HepG2 (cell line): ENCODE data around the gene NID2.

ENCODE experiments used
- ATF7 ChIP-seq, 2 experiments: fragments of 450-650 bp in 1 of 2; sonication (generic) in 1 of 2; formaldehyde crosslinking in 1 of 2; IDR thresholded peaks; 2 replicates each; pipeline versions ENCODE4 v1.4.0 to v1.6.1; 2016 to 2020; ENCODE audit warnings: antibody characterized with exemption in 1 of 2, mild to moderate bottlenecking in 1 of 2, missing genetic modification reagents in 1 of 2
- BRCA1 ChIP-seq: sonication (generic); formaldehyde crosslinking; IDR thresholded peaks from 2 replicates; pipeline ENCODE4 v1.4.0; 2020; ENCODE audit warnings: missing genetic modification reagents
- ELF1 ChIP-seq: sonication (generic); formaldehyde crosslinking; IDR thresholded peaks from 2 replicates; pipeline ENCODE4 v1.4.0; 2020; ENCODE audit warnings: missing genetic modification reagents
- FOXK2 ChIP-seq: fragments of 450-650 bp; IDR thresholded peaks from 2 replicates; pipeline ENCODE4 v1.6.1; 2016
- JUN ChIP-seq: sonication (generic); formaldehyde crosslinking; IDR thresholded peaks from 2 replicates; pipeline ENCODE4 v1.4.0; 2020; ENCODE audit warnings: mild to moderate bottlenecking, missing genetic modification reagents
- NFIC ChIP-seq: IDR thresholded peaks from 2 replicates; pipeline ENCODE4 v1.6.1; 2012; ENCODE audit warnings: mild to moderate bottlenecking, low read length, inconsistent platforms
- NR2C2 ChIP-seq: sonication (generic); formaldehyde crosslinking; IDR thresholded peaks from 2 replicates; pipeline ENCODE4 v1.4.0; 2020; ENCODE audit warnings: missing genetic modification reagents, mild to moderate bottlenecking, moderate library complexity, borderline replicate concordance
- ZNF10 ChIP-seq: sonication (generic); formaldehyde crosslinking; IDR thresholded peaks from 2 replicates; pipeline ENCODE4 v1.4.0; 2020; ENCODE audit warnings: mild to moderate bottlenecking, low read depth, missing genetic modification reagents, borderline replicate concordance
- ZNF75D ChIP-seq: sonication (generic); formaldehyde crosslinking; IDR thresholded peaks from 2 replicates; pipeline ENCODE4 v1.8.1; 2023; ENCODE audit warnings: missing genetic modification reagents, mild to moderate bottlenecking, borderline replicate concordance
- TF ChIP-seq, protein P1 (sequence below): sonication (generic); formaldehyde crosslinking; IDR thresholded peaks from 2 replicates; pipeline ENCODE4 v1.4.0; 2020; ENCODE audit warnings: missing genetic modification reagents
- TF ChIP-seq, protein P2 (sequence below): sonication (generic); formaldehyde crosslinking; IDR thresholded peaks from 2 replicates; pipeline ENCODE4 v1.5.0; 2020; ENCODE audit warnings: mild to moderate bottlenecking, missing genetic modification reagents, moderate library complexity
- TF ChIP-seq, protein P3 (sequence below): sonication (generic); formaldehyde crosslinking; IDR thresholded peaks from 2 replicates; pipeline ENCODE4 v1.8.0; 2022; ENCODE audit warnings: missing genetic modification reagents, mild to moderate bottlenecking, inconsistent platforms, borderline replicate concordance
- TF ChIP-seq, protein P4 (sequence below): sonication (generic); formaldehyde crosslinking; IDR thresholded peaks from 2 replicates; pipeline ENCODE4 v1.4.0; 2020; ENCODE audit warnings: missing genetic modification reagents

DNA sequence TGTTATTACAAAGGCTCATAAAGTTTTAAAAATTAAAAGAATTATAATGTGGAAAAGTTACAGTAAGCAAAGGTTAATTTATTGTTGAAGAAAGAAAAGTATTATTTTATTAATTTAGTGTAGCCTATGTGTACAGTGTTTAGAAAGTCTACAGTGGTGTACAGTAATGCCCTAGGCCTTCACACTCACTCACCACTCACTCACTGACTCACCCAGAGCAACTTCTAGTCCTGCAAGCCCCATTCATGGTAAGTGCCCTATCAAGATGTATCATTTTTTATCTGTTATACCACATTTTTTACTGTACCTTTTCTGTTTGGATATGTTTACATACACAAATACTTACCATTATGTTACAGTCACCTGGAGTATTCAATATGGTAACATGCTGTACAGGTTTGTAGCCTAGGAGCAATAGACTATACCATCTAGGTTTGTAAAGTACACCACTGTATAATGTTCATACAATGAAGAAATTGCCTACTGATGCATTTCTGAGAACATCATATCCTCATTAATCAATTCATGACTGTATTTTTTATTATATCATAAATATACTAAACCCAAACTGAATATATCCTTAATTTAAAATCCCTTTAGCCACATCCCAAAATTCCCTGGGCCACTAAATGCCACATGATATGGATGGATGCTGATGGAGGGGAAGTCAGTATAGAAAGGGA is 43.6 kb upstream of the NID2 start:
- TF ChIP-seq ELF1 (CRISPR knock-in tag) (no peak), NFIC (no peak), JUN (CRISPR knock-in tag) (no peak), NR2C2 (no peak), FOXK2 (no peak), ATF7 (IDR thresholded peaks at IDR 0.05) (no peak), ATF7 (CRISPR knock-in tag; IDR thresholded peaks at IDR 0.05) (no peak), ZNF10 (CRISPR knock-in tag) (no peak), BRCA1 (CRISPR knock-in tag) (no peak), ZNF75D (CRISPR knock-in tag) (no peak)
- TF ChIP-seq, protein P1, sequence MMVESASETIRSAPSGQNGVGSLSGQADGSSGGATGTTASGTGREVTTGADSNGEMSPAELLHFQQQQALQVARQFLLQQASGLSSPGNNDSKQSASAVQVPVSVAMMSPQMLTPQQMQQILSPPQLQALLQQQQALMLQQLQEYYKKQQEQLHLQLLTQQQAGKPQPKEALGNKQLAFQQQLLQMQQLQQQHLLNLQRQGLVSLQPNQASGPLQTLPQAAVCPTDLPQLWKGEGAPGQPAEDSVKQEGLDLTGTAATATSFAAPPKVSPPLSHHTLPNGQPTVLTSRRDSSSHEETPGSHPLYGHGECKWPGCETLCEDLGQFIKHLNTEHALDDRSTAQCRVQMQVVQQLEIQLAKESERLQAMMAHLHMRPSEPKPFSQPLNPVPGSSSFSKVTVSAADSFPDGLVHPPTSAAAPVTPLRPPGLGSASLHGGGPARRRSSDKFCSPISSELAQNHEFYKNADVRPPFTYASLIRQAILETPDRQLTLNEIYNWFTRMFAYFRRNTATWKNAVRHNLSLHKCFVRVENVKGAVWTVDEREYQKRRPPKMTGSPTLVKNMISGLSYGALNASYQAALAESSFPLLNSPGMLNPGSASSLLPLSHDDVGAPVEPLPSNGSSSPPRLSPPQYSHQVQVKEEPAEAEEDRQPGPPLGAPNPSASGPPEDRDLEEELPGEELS (CRISPR knock-in tag), result no peak
- TF ChIP-seq, protein P2, sequence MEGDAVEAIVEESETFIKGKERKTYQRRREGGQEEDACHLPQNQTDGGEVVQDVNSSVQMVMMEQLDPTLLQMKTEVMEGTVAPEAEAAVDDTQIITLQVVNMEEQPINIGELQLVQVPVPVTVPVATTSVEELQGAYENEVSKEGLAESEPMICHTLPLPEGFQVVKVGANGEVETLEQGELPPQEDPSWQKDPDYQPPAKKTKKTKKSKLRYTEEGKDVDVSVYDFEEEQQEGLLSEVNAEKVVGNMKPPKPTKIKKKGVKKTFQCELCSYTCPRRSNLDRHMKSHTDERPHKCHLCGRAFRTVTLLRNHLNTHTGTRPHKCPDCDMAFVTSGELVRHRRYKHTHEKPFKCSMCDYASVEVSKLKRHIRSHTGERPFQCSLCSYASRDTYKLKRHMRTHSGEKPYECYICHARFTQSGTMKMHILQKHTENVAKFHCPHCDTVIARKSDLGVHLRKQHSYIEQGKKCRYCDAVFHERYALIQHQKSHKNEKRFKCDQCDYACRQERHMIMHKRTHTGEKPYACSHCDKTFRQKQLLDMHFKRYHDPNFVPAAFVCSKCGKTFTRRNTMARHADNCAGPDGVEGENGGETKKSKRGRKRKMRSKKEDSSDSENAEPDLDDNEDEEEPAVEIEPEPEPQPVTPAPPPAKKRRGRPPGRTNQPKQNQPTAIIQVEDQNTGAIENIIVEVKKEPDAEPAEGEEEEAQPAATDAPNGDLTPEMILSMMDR (CRISPR knock-in tag), result no peak
- TF ChIP-seq, protein P3, sequence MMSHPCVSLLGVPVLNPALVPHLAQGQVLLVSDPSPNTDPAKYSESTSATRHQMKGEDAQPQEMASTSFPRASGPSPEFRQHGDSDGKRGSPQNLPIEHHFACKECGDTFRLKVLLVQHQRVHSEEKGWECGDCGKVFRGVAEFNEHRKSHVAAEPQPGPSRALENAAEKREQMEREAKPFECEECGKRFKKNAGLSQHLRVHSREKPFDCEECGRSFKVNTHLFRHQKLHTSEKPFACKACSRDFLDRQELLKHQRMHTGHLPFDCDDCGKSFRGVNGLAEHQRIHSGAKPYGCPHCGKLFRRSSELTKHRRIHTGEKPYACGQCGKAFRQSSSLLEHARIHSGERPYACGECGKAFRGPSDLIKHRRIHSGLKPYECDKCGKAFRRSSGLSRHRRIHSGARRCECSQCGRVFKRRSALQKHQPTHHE (CRISPR knock-in tag), result no peak
- TF ChIP-seq, protein P4, sequence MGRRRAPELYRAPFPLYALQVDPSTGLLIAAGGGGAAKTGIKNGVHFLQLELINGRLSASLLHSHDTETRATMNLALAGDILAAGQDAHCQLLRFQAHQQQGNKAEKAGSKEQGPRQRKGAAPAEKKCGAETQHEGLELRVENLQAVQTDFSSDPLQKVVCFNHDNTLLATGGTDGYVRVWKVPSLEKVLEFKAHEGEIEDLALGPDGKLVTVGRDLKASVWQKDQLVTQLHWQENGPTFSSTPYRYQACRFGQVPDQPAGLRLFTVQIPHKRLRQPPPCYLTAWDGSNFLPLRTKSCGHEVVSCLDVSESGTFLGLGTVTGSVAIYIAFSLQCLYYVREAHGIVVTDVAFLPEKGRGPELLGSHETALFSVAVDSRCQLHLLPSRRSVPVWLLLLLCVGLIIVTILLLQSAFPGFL (CRISPR knock-in tag), result no peak
